GM12878 (cell line): ENCODE results near the gene STXBP1.

Experiments
- CBX5 ChIP-seq: sonication (generic); IDR thresholded peaks from 2 replicates; pipeline ENCODE4 v1.6.1; 2016; ENCODE audit warnings: low read depth, moderate library complexity, mild to moderate bottlenecking, inconsistent platforms
- CTCF ChIP-seq, 3 experiments: IDR thresholded peaks in 2 of 3; conservative IDR thresholded peaks in 1 of 3; 2 replicates each; pipeline ENCODE4 v1.5.1; 2011; ENCODE audit warnings: low read depth in 3 of 3, low read length in 3 of 3, mild to moderate bottlenecking in 3 of 3, control low read depth in 2 of 3, moderate library complexity in 2 of 3, inconsistent platforms in 1 of 3, mixed read lengths in 1 of 3; ENCODE audit not compliant: control insufficient read depth in 2 of 3, insufficient read depth in 1 of 3; ENCODE audit errors: extremely low read depth in 1 of 3
- EZH2 ChIP-seq: IDR thresholded peaks from 2 replicates; pipeline ENCODE4 v1.6.1; 2012; ENCODE audit warnings: low read depth, mild to moderate bottlenecking, control low read depth, inconsistent platforms, low read length, borderline replicate concordance; ENCODE audit not compliant: control insufficient read depth
- MEF2A ChIP-seq: IDR thresholded peaks from 2 replicates; pipeline ENCODE4 v1.6.1; 2011; ENCODE audit warnings: low read depth, mild to moderate bottlenecking, low read length, moderate library complexity; ENCODE audit not compliant: insufficient read depth
- POLR2AphosphoS5 ChIP-seq: IDR thresholded peaks from 2 replicates; pipeline ENCODE4 v1.6.1; 2011; ENCODE audit warnings: mild to moderate bottlenecking, low read length, inconsistent platforms
- SIN3A ChIP-seq: IDR thresholded peaks from 2 replicates; pipeline ENCODE4 v1.6.1; 2012; ENCODE audit warnings: low read depth, low read length, improper control_type of control experiment

- TF ChIP-seq CBX5 = no peak
- no peak for TF ChIP-seq EZH2
- TF ChIP-seq CTCF (IDR thresholded peaks at IDR 0.05 in 2 of 3, conservative IDR thresholded peaks at IDR 0.05 in 1 of 3; ENCODE audit: control insufficient read depth in 2 of 3, extremely low read depth in 1 of 3, insufficient read depth in 1 of 3, low read depth in 3 of 3, low read length in 3 of 3) = no peak
- no peak for TF ChIP-seq POLR2AphosphoS5
- TF ChIP-seq SIN3A = no peak
- no peak for TF ChIP-seq MEF2A
Observed at GRCh38 chr9:127729522-127730256, 117.6 kb downstream of the STXBP1 start.
